Naive thymus-derived CD4-positive, alpha-beta T cell (primary cell): ENCODE data around the gene MRC2. TPM values are rescaled to one million over a fixed set of nuclear protein-coding genes. Genes with fewer than 3 reads are reported as not detected.
"Not testable (repeated sequence)": the region's sequence is repeated elsewhere in the genome, so short reads cannot be mapped to it uniquely, and the experiment has no call there.

Experiments used
- ATAC-seq: fragments of 150-1000 bp; cut with Tn5 transposase; 2 replicates; pipeline ENCODE4 v1.10.0; 2021; ENCODE audit warnings: mild to moderate bottlenecking, moderate library complexity
- CTCF ChIA-PET: fragments of 350-600 bp; sonication (Branson Sonifier 250); formaldehyde crosslinking; loops from one replicate; lab custom pipeline; 2021; ENCODE audit warnings: antibody characterized with exemption; lab: Charles Lee
- POLR2A ChIA-PET: fragments of 350-600 bp; sonication (Branson Sonifier 250); formaldehyde crosslinking; loops from one replicate; lab custom pipeline; 2021; ENCODE audit warnings: antibody characterized with exemption, inconsistent platforms; lab: Charles Lee
- DNase-seq, 9 donors: peaks; one replicate each; pipeline versions ENCODE4 v3.0.0 to v3.0.0-alpha.2; 2020 to 2022; ENCODE audit warnings: mixed read lengths in 1 of 9
- H3K27ac ChIP-seq: one replicate; pipeline ENCODE4 v1.7.0; 2013; ENCODE audit warnings: mild to moderate bottlenecking, low read depth, low read length, moderate library complexity
- H3K27me3 ChIP-seq, 2 donors: one replicate each; pipeline ENCODE4 v1.7.0; 2013; ENCODE audit warnings: low read length in 2 of 2, mild to moderate bottlenecking in 2 of 2, moderate library complexity in 2 of 2; ENCODE audit not compliant: control insufficient read depth in 2 of 2, insufficient read depth in 2 of 2
- H3K36me3 ChIP-seq, 3 experiments: 1 replicate in 2 of 3; 2 replicates in 1 of 3; pipeline ENCODE4 v1.7.0; 2013; ENCODE audit warnings: low read length in 3 of 3, mild to moderate bottlenecking in 3 of 3, moderate library complexity in 1 of 3; ENCODE audit not compliant: insufficient read depth in 3 of 3, control insufficient read depth in 2 of 3
- H3K4me1 ChIP-seq, 2 donors: one replicate each; pipeline ENCODE4 v1.7.0; 2013; ENCODE audit warnings: low read length in 2 of 2, mild to moderate bottlenecking in 2 of 2, moderate library complexity in 1 of 2; ENCODE audit not compliant: control insufficient read depth in 2 of 2, insufficient read depth in 2 of 2
- H3K4me3 ChIP-seq: 2 replicates; pipeline ENCODE4 v1.7.0; 2013; ENCODE audit warnings: mild to moderate bottlenecking, low read length
- H3K9me3 ChIP-seq, 3 experiments: 1 replicate in 2 of 3; 2 replicates in 1 of 3; pipeline ENCODE4 v1.7.0; 2013; ENCODE audit warnings: low read length in 3 of 3; ENCODE audit not compliant: control insufficient read depth in 2 of 3
- H3K27ac Mint-ChIP-seq, 9 donors: one replicate each; pipeline ENCODE4 v1.8.0; 2020 to 2022; ENCODE audit warnings: mixed read lengths in 9 of 9, mild to moderate bottlenecking in 8 of 9, moderate library complexity in 5 of 9, inconsistent platforms in 2 of 9
- H3K27me3 Mint-ChIP-seq, 5 donors: one replicate each; pipeline ENCODE4 v1.8.0; 2021 to 2022; ENCODE audit warnings: mixed read lengths in 5 of 5, mild to moderate bottlenecking in 1 of 5
- H3K36me3 Mint-ChIP-seq, 5 donors: one replicate each; pipeline ENCODE4 v1.8.0; 2020 to 2022; ENCODE audit warnings: mixed read lengths in 5 of 5, mild to moderate bottlenecking in 3 of 5, inconsistent platforms in 1 of 5
- H3K4me1 Mint-ChIP-seq, 7 donors: one replicate each; pipeline ENCODE4 v1.8.0; 2020 to 2022; ENCODE audit warnings: mixed read lengths in 7 of 7, mild to moderate bottlenecking in 3 of 7, inconsistent platforms in 1 of 7
- H3K4me3 Mint-ChIP-seq, 10 donors: one replicate each; pipeline ENCODE4 v1.8.0; 2020 to 2022; ENCODE audit warnings: mild to moderate bottlenecking in 10 of 10, mixed read lengths in 10 of 10, moderate library complexity in 6 of 10, inconsistent platforms in 2 of 10
- H3K9me3 Mint-ChIP-seq, 11 donors: one replicate each; pipeline ENCODE4 v1.8.0; 2020 to 2022; ENCODE audit warnings: mixed read lengths in 11 of 11, mild to moderate bottlenecking in 4 of 11, inconsistent platforms in 1 of 11, moderate library complexity in 1 of 11
- intact Hi-C, 2 donors: fragments of 100-400 bp; cut with micrococcal nuclease; formaldehyde crosslinking; loops; one replicate each; pipeline ENCODE4 v1.15.1; 2023
- polyA plus RNA-seq, 2 donors: library from polyadenylated mRNA; unstranded; fragments of 300-500 nt; fragmentation: Illumina TruSeq; gene quantifications; one replicate each; pipeline ENCODE4 v1.2.3, GENCODE V29; 2021
- total RNA-seq, 6 experiments: library from RNA in 5 of 6; stranded (reverse) in 5 of 6; gene quantifications; 1 replicate in 5 of 6; 2 replicates in 1 of 6; pipeline ENCODE4 v1.2.3 and lab custom pipeline; 2021 to 2026

The MRC2 gene
- total and polyA plus RNA-seq, 7 experiments from 2014 or later, result 0.11 to 3.4 (median 2.2) TPM

DNA sequence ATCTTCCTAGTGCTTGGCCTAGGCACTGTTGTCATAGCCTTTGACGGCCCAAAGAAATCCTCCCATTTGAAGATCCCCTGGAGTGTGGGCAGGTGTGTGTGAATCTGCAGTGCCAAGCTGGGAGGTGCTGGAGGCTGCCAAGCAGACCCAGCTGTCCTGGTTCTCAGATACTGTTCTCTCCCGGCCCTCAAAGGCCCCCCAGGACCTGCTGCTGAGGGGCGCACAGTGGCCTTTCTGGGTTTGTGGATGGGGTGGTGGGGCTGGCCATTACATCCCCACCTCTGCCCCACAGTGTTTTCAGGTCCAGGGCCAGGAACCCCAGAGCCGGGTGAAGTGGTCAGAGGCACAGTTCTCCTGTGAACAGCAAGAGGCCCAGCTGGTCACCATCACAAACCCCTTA lies 60.5 kb downstream of the MRC2 start:
- H3K27me3 ChIP-seq, result no peaks in the 10 kb centered on the region
- H3K27ac ChIP-seq, result no peak overlapping the region
- H3K27ac Mint-ChIP-seq, result no peak overlapping the region
- no peak overlapping the region for H3K4me3 Mint-ChIP-seq
- DNase-seq (no peak), ATAC-seq (no peak)
- peaks cover 0 to 4% (median 0%) of the 10 kb centered on the region in 5 donors for H3K36me3 Mint-ChIP-seq
- H3K27me3 Mint-ChIP-seq, result peaks cover 0 to 3% (median 0%) of the 10 kb centered on the region in 5 donors
- H3K36me3 ChIP-seq, result no peaks in the 10 kb centered on the region
- H3K4me1 ChIP-seq, result no peaks in the 10 kb centered on the region
- H3K9me3 ChIP-seq, result no peaks in the 10 kb centered on the region
- H3K4me3 ChIP-seq, result no peak overlapping the region
- ChIA-PET CTCF (interaction anchor here (0.6 kb wide), 1 partner anchor 279 kb away, joined by 3 read pairs; no protein-coding TSS in a partner anchor), POLR2A (no interaction called here)
- peaks cover 0 to 1% (median 0%) of the 10 kb centered on the region in 11 donors for H3K9me3 Mint-ChIP-seq
- H3K4me1 Mint-ChIP-seq, result no peaks in the 10 kb centered on the region
- intact Hi-C loops, result no loop called here

DNA sequence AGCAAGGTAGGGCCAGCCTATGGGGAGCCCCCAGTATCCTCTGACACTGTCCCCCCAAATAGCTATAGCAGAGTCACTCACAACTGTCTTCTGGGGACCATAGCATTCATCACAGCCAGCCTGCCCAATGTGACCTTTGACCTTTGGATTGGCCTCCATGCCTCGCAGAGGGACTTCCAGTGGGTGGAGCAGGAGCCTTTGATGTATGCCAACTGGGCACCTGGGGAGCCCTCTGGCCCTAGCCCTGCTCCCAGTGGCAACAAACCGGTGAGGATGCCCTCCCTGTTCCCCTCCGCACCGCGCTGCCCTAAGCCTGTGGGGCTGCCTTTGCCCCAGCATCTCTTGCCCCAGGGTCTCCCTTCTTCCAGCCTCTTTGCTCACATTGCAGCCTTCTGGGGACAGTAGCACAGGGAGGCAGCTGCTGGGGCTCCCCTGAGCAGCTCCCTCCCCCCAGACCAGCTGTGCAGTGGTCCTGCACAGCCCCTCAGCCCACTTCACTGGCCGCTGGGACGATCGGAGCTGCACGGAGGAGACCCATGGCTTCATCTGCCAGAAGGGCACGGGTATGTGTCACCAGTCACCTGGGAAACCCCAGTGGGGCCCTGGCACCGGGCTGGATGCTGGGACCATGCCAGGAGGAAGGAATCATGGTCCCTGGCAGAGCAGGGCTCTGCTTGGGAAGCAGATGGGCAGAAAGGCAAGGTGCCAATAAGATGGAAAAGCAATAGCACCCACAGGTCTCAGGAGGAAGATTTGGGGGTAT lies 61.1 kb downstream of the MRC2 start:
- ChIA-PET POLR2A (no interaction called here), CTCF (no interaction called here)
- Histone ChIP-seq H3K36me3 (no peaks in the 10 kb centered on the region), H3K27me3 (no peaks in the 10 kb centered on the region), H3K4me1 (no peaks in the 10 kb centered on the region), H3K9me3 (no peaks in the 10 kb centered on the region), H3K27ac (no peak overlapping the region), H3K4me3 (no peak overlapping the region)
- peaks cover 0 to 1% (median 0%) of the 10 kb centered on the region in 11 donors for H3K9me3 Mint-ChIP-seq
- H3K27ac Mint-ChIP-seq, result no peak overlapping the region
- intact Hi-C loops, result no loop called here
- H3K4me3 Mint-ChIP-seq, result no peak overlapping the region
- no peak for ATAC-seq
- no peaks in the 10 kb centered on the region for H3K4me1 Mint-ChIP-seq
- H3K27me3 Mint-ChIP-seq, result peaks cover 0 to 3% (median 0%) of the 10 kb centered on the region in 5 donors
- peaks cover 0 to 4% (median 0%) of the 10 kb centered on the region in 5 donors for H3K36me3 Mint-ChIP-seq
- DNase-seq, result no peak

DNA sequence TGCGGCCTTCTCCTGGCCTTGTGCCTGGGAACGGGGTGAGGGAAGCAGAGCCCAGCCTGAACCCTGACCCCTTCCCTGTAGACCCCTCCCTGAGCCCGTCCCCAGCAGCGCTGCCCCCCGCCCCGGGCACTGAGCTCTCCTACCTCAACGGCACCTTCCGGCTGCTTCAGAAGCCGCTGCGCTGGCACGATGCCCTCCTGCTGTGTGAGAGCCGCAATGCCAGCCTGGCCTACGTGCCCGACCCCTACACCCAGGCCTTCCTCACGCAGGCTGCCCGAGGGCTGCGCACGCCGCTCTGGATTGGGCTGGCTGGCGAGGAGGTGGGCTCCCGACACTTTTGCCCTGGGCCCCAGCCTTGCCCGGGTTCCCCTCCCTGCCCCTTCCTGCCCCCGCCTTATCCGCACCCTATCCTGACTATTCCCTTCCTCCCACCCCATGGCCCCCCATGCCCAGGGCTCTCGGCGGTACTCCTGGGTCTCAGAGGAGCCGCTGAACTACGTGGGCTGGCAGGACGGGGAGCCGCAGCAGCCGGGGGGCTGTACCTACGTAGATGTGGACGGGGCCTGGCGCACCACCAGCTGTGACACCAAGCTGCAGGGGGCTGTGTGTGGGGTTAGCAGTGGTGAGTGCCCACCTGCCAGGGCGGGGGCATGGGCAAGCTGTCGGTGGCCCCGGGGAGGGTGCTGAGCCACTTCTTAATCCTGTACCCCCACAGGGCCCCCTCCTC lies 62.1 kb downstream of the MRC2 start:
- Mint-ChIP-seq H3K36me3 (peaks cover 0 to 4% (median 0%) of the 10 kb centered on the region in 5 donors), H3K27ac (no peak overlapping the region), H3K9me3 (peaks cover 0 to 1% (median 0%) of the 10 kb centered on the region in 11 donors), H3K4me1 (no peaks in the 10 kb centered on the region), H3K27me3 (peaks cover 0 to 4% (median 0%) of the 10 kb centered on the region in 5 donors), H3K4me3 (no peak overlapping the region)
- intact Hi-C loops, result no loop called here
- CTCF ChIA-PET, result no interaction called here
- Histone ChIP-seq H3K4me3 (no peak overlapping the region), H3K36me3 (no peaks in the 10 kb centered on the region), H3K9me3 (no peaks in the 10 kb centered on the region), H3K4me1 (no peaks in the 10 kb centered on the region), H3K27me3 (no peaks in the 10 kb centered on the region), H3K27ac (no peak overlapping the region)
- ATAC-seq (no peak), DNase-seq (no peak)
- POLR2A ChIA-PET, result no interaction called here

DNA sequence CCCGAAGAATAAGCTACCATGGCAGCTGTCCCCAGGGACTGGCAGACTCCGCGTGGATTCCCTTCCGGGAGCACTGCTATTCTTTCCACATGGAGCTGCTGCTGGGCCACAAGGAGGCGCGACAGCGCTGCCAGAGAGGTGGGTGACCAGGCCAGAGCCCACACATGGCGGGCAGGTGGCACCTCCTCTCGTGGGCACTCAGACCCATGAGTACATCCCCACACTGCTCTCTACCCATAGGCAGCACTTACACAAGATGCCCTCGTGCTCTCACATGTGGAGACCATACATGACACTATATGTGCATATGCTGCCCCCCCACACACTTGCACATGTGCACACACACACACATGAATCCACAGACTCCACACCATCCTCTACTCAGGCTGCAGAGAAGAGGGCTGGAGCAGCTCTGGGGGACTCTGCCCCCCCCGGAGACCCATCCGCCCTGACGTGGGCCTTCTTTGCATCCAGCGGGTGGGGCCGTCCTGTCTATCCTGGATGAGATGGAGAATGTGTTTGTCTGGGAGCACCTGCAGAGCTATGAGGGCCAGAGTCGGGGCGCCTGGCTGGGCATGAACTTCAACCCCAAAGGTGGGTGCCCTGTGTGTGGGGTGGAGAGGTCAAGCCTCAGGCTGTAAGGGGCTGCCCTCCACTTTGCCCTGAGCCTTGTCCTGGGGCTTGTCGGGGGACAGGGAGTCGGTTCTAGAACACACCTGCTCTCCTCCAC lies 62.9 kb downstream of the MRC2 start:
- Mint-ChIP-seq H3K36me3 (peaks cover 0 to 4% (median 0%) of the 10 kb centered on the region in 5 donors), H3K27ac (no peak overlapping the region), H3K4me3 (no peak overlapping the region), H3K4me1 (no peaks in the 10 kb centered on the region), H3K27me3 (peaks cover 0 to 5% (median 0%) of the 10 kb centered on the region in 5 donors), H3K9me3 (peaks cover 0 to 1% (median 0%) of the 10 kb centered on the region in 11 donors)
- ATAC-seq (no peak), DNase-seq (no peak)
- Histone ChIP-seq H3K36me3 (no peaks in the 10 kb centered on the region), H3K9me3 (no peaks in the 10 kb centered on the region), H3K4me1 (no peaks in the 10 kb centered on the region), H3K4me3 (no peak overlapping the region), H3K27ac (no peak overlapping the region), H3K27me3 (no peaks in the 10 kb centered on the region)
- ChIA-PET CTCF (no interaction called here), POLR2A (no interaction called here)
- intact Hi-C loops, result no loop called here

DNA sequence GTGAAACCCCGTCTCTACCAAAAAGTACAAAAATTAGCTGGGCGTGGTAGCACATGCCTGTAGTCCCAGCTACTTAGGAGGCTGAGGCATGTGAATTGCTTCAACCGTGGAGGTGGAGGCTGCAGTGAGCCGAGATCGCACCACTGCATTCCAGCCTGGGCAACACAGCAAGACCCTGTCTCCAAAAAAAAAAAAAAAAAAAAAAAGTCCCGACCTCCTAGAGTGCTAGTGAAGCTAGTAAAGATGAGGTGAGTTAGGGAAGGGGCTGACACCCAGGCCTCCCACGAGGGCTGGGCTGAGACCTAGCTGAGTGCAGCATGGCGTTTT lies 64.1 kb downstream of the MRC2 start:
- CTCF ChIA-PET, H3K9me3 ChIP-seq, H3K27me3 ChIP-seq, H3K4me1 ChIP-seq, ATAC-seq, H3K36me3 Mint-ChIP-seq, H3K27ac ChIP-seq, H3K9me3 Mint-ChIP-seq, intact Hi-C loops, H3K27me3 Mint-ChIP-seq, H3K4me3 Mint-ChIP-seq, H3K4me3 ChIP-seq, POLR2A ChIA-PET, H3K4me1 Mint-ChIP-seq, DNase-seq, H3K36me3 ChIP-seq, H3K27ac Mint-ChIP-seq: not testable (repeated sequence)

DNA sequence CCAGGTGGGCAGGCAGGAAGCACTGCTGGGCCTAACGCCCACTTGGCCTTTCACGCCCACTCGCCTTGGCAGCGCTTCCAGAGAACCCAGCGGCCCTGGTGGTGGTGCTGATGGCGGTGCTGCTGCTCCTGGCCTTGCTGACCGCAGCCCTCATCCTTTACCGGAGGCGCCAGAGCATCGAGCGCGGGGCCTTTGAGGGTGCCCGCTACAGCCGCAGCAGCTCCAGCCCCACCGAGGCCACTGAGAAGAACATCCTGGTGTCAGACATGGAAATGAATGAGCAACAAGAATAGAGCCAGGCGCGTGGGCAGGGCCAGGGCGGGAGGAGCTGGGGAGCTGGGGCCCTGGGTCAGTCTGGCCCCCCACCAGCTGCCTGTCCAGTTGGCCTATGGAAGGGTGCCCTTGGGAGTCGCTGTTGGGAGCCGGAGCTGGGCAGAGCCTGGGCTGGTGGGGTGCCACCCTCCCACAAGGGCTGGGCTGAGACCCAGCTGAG lies 64.7 kb downstream of the MRC2 start:
- Histone ChIP-seq H3K4me1 (no peaks in the 10 kb centered on the region), H3K27ac (no peak overlapping the region), H3K9me3 (no peaks in the 10 kb centered on the region), H3K27me3 (no peaks in the 10 kb centered on the region), H3K36me3 (no peaks in the 10 kb centered on the region), H3K4me3 (no peak overlapping the region)
- intact Hi-C loops, result no loop called here
- no peak overlapping the region for H3K27ac Mint-ChIP-seq
- peaks cover 0 to 5% (median 0%) of the 10 kb centered on the region in 5 donors for H3K27me3 Mint-ChIP-seq
- H3K36me3 Mint-ChIP-seq, result no peaks in the 10 kb centered on the region
- no peaks in the 10 kb centered on the region for H3K4me1 Mint-ChIP-seq
- ChIA-PET CTCF (no interaction called here), POLR2A (no interaction called here)
- no peak overlapping the region for H3K4me3 Mint-ChIP-seq
- no peak for DNase-seq
- peaks cover 0 to 1% (median 0%) of the 10 kb centered on the region in 11 donors for H3K9me3 Mint-ChIP-seq
- ATAC-seq, result no peak
